ENCODE measurements around the gene FARP1.

The FARP1 gene

GRCh38 chr13:98473788-98474144, 330.9 kb downstream of the FARP1 start (continued):
- no peak for TF ChIP-seq SP3 (tag by site-specific recombination; IDR thresholded peaks at IDR 0.05)
- TF ChIP-seq ZNF555 (tag by site-specific recombination; conservative IDR thresholded peaks at IDR 0.05), result no peak
- TF ChIP-seq PATZ1 (tag by site-specific recombination; IDR thresholded peaks at IDR 0.05), result no peak
- TF ChIP-seq SALL2 (tag by site-specific recombination; IDR thresholded peaks at IDR 0.05; ENCODE audit: borderline replicate concordance), result no peak
- TF ChIP-seq ZNF791 (tag by site-specific recombination; IDR thresholded peaks at IDR 0.05), result no peak

- H3K9me3 ChIP-seq (ENCODE audit: control insufficient read depth, insufficient read depth, low read depth, low read length), result no peaks in the 10 kb centered on the region
- peaks cover 3% of the 10 kb centered on the region; the same call in 1 of the 2 replicates for H3K4me1 ChIP-seq (ENCODE audit: control insufficient read depth, insufficient read depth, low read length)
- peaks cover 0 to 37% of the 10 kb centered on the region in 2 experiments; a peak in 1 of 3 replicates for H3K36me3 ChIP-seq (ENCODE audit: control insufficient read depth in 2 of 2, insufficient read depth in 1 of 2, low read length in 2 of 2)
- H3K4me3 ChIP-seq (ENCODE audit: low read depth, low read length), result no peak overlapping the region
- no peak overlapping the region for H3K27ac ChIP-seq (ENCODE audit: extremely low read depth, low read depth, low read length)
- POLR2A ChIA-PET, result no interaction called here
- CTCF ChIA-PET, result interaction anchor here (0.5 kb wide), 1 partner anchor 94 kb away, joined by 3 read pairs; no protein-coding TSS in a partner anchor
- TF ChIP-seq ZNF221 (tag by site-specific recombination; IDR thresholded peaks at IDR 0.05; ENCODE audit: borderline replicate concordance) (no peak), TRIM28 (IDR thresholded peaks at IDR 0.05; ENCODE audit: borderline replicate concordance, low read length) (no peak), ZSCAN16 (tag by site-specific recombination; IDR thresholded peaks at IDR 0.05) (no peak), OSR2 (tag by site-specific recombination; IDR thresholded peaks at IDR 0.05) (no peak), ZIC2 (tag by site-specific recombination; IDR thresholded peaks at IDR 0.05) (no peak), SP2 (tag by site-specific recombination; IDR thresholded peaks at IDR 0.05) (no peak), ZNF138 (tag by site-specific recombination; IDR thresholded peaks at IDR 0.05; ENCODE audit: borderline replicate concordance) (no peak), AEBP2 (tag by site-specific recombination; IDR thresholded peaks at IDR 0.05; ENCODE audit: borderline replicate concordance) (no peak), TSHZ1 (tag by site-specific recombination; IDR thresholded peaks at IDR 0.05; ENCODE audit: borderline replicate concordance) (no peak), ZNF514 (tag by site-specific recombination; IDR thresholded peaks at IDR 0.05) (no peak), KLF17 (tag by site-specific recombination; IDR thresholded peaks at IDR 0.05) (no peak), ZNF548 (tag by site-specific recombination; IDR thresholded peaks at IDR 0.05) (no peak)
Observed at GRCh38 chr13:98474292-98474691, 331.4 kb downstream of the FARP1 start.
